Body of pancreas (tissue), 4 donors: ENCODE results near the gene BBS7.

Experiments used
- CTCF ChIP-seq, 7 experiments: fragments of 450-650 bp in 4 of 7; fragments of 200-600 bp in 3 of 7; sonication (generic) in 3 of 7; IDR thresholded peaks; one replicate each; pipeline ENCODE4 v1.5.1; 2016 to 2019; ENCODE audit warnings: antibody characterized with exemption in 7 of 7
- POLR2A ChIP-seq, 3 donors: fragments of 450-650 bp; IDR thresholded peaks; one replicate each; pipeline ENCODE4 v1.6.1; 2016; ENCODE audit warnings: antibody characterized with exemption in 3 of 3, mild to moderate bottlenecking in 2 of 3

GRCh38 chr4:121876070-121876469 lies 5.8 kb upstream of the BBS7 start:
- no peak for TF ChIP-seq CTCF (IDR thresholded peaks at IDR 0.05)
- TF ChIP-seq POLR2A (IDR thresholded peaks at IDR 0.05), result no peak
